Type B pancreatic cell (in vitro differentiated cells): ENCODE measurements around the gene RABGAP1L. TPM values are rescaled to one million over a fixed set of nuclear protein-coding genes. Genes with fewer than 3 reads are reported as not detected.

Experiments used
- DNase-seq: peaks from one replicate; pipeline ENCODE4 v3.0.0; 2021; ENCODE audit warnings: mixed read lengths; ENCODE audit not compliant: unreplicated experiment; ENCODE audit errors: extremely low spot score
- H3K27ac Mint-ChIP-seq: 2 replicates; pipeline ENCODE4 v1.8.0; 2021; ENCODE audit warnings: mild to moderate bottlenecking, mixed read lengths
- H3K27me3 Mint-ChIP-seq: 2 replicates; pipeline ENCODE4 v1.8.0; 2021; ENCODE audit warnings: mixed read lengths
- H3K36me3 Mint-ChIP-seq: 2 replicates; pipeline ENCODE4 v1.8.0; 2021; ENCODE audit warnings: mixed read lengths
- H3K4me1 Mint-ChIP-seq: one replicate; pipeline ENCODE4 v1.8.0; 2021; ENCODE audit warnings: mixed read lengths; ENCODE audit not compliant: unreplicated experiment
- H3K4me3 Mint-ChIP-seq: 2 replicates; pipeline ENCODE4 v1.8.0; 2021; ENCODE audit warnings: mild to moderate bottlenecking, mixed read lengths
- H3K9me3 Mint-ChIP-seq: 2 replicates; pipeline ENCODE4 v1.8.0; 2021; ENCODE audit warnings: mixed read lengths
- CTCF ChIP-seq: fragments of 200-600 bp; sonication (generic); conservative IDR thresholded peaks from 2 replicates; pipeline ENCODE4 v1.5.0; 2021; ENCODE audit warnings: antibody characterized with exemption, mild to moderate bottlenecking
- total RNA-seq: library from RNA; stranded (reverse); gene quantifications from 2 replicates; pipeline ENCODE4 v1.2.1, GENCODE V29; 2021; ENCODE audit warnings: low replicate concordance

RABGAP1L gene
- total RNA-seq, 1 donor from 2014 or later, result 35.6 TPM

DNA sequence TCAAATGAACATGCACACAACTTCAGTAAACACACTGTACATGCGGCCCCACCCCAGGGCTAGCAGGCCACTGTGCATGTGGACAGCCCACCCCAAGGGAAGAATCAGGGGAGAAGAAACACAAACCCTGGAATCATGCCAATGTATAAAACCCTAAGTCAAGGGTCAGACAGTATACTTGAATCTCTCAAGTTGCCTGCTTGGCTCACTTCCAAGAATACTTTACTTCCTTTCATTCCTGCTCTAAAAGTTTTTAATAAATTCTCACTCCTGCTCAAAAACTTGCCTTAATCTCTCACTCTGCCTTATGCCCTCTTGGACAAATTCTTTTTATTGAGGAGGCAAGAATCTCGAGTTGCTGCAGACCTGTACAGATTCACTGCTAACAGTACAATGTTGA, 609.2 kb downstream of the RABGAP1L start:
- Mint-ChIP-seq H3K4me1 (peaks cover 6% of the 10 kb centered on the region), H3K27ac (peak overlapping the region; percentile 14)
- TF ChIP-seq CTCF, result no peak

GRCh38 chr1:174768949-174769348, 609.6 kb downstream of the RABGAP1L start:
- no peak for TF ChIP-seq CTCF
- peaks cover 6% of the 10 kb centered on the region for H3K4me1 Mint-ChIP-seq
- H3K9me3 Mint-ChIP-seq, result no peaks in the 10 kb centered on the region
- H3K36me3 Mint-ChIP-seq, result no peaks in the 10 kb centered on the region
- H3K27ac Mint-ChIP-seq, result peak overlapping the region; percentile 14
- H3K4me3 Mint-ChIP-seq, result no peak overlapping the region
- no peaks in the 10 kb centered on the region for H3K27me3 Mint-ChIP-seq
- DNase-seq, result no peak

More for the DNA sequence above, 609.2 kb downstream of the RABGAP1L start:
- no peak for DNase-seq
- no peak overlapping the region for H3K4me3 Mint-ChIP-seq
- no peaks in the 10 kb centered on the region for H3K27me3 Mint-ChIP-seq
- no peaks in the 10 kb centered on the region for H3K36me3 Mint-ChIP-seq
- no peaks in the 10 kb centered on the region for H3K9me3 Mint-ChIP-seq

DNA sequence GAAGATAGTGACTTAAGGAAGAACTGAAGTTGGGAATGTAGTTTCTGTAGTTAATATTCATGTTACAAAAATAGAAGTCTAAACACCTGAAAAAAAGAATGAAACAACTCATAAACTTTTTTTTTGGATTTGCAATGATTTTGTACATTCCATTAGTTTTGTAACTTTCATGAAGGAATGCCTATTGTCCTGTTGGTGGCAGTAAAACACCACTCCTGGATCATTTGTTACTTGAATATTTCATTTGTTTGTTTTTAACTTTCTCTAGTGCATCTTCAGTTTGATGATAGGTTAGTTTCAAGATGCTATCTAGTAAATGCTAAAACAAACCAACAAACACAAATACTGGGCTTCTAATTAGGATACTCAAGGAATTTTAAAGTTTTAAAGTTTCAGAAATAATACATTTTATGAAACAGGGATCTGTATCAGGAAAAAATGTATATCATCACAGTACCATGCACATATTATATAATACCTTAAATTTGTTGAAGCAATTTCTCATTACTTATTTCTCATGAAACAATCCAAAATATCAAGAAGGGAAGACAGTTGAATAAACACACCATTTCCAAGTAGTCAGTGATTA, 610.7 kb downstream of the RABGAP1L start:
- Mint-ChIP-seq H3K27ac (no peak overlapping the region), H3K9me3 (no peaks in the 10 kb centered on the region)
- DNase-seq, result no peak

DNA sequence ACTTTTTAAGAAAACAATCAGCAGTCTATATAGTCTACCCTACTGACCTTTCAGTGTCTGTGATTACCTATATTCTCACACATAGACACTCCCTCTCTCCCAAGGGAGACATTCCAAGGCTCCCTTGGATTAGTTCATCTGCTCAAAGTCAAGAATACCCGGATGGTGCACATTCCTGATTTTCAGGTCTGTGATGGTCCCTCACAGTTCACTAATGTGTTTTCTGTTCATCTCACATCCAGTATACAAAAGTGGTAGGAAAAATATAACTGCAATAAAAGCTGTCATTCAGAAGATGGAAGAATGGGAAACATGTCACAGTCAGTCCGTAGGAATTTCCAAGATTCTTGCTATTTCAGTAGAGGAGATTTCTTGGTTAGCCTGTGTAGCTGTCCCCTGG, 616.3 kb downstream of the RABGAP1L start:
- no peaks in the 10 kb centered on the region for H3K4me1 Mint-ChIP-seq
- no peak for TF ChIP-seq CTCF
- no peak for DNase-seq
- no peak overlapping the region for H3K4me3 Mint-ChIP-seq
- no peak overlapping the region for H3K27ac Mint-ChIP-seq
- no peaks in the 10 kb centered on the region for H3K27me3 Mint-ChIP-seq
- no peaks in the 10 kb centered on the region for H3K36me3 Mint-ChIP-seq
- H3K9me3 Mint-ChIP-seq, result no peaks in the 10 kb centered on the region

More for the DNA sequence above, 610.7 kb downstream of the RABGAP1L start:
- peak; percentile 86 for TF ChIP-seq CTCF
- Mint-ChIP-seq H3K27me3 (no peaks in the 10 kb centered on the region), H3K36me3 (no peaks in the 10 kb centered on the region), H3K4me3 (no peak overlapping the region), H3K4me1 (peaks cover 6% of the 10 kb centered on the region)

DNA sequence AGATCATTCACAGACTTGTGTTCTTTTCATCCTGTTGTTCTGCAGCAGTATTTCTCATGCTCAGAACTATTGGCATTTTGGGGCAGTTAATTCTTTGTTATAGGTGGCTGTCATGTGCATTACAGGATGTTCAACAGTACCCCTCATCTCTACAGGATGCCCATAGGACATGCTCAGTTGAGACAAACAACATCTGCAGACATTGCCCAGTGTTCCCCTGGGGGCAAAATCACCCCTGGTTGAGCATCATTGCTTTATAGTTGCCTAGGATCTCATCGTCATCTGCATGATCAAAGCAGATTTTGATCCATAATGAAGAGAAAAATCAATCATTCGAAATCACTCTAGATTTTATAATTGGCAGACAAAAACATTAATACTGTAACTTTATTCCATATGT, 617.9 kb downstream of the RABGAP1L start:
- Mint-ChIP-seq H3K27ac (no peak overlapping the region), H3K9me3 (no peaks in the 10 kb centered on the region), H3K4me3 (no peak overlapping the region), H3K36me3 (no peaks in the 10 kb centered on the region), H3K4me1 (no peaks in the 10 kb centered on the region), H3K27me3 (no peaks in the 10 kb centered on the region)
- no peak for DNase-seq
- no peak for TF ChIP-seq CTCF

DNA sequence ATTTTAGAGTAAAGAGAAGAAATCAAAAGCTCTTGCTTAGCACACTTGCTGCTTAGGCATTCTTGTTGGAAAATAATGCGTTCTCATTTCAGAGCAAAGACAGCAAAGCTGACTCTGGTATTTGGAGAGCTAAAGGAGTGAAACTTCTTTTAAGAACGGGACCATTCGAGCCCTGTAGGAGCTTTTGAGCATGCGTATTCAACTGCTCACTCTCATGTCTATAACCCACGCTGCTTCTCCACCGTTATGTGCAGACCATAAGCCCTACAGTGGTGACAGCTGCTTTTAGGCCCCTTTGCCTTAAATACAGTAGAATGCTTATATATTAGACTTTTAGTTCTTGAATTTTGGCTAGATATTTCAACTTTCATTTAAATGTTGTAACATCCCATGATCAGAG, 626.2 kb downstream of the RABGAP1L start:
- no peaks in the 10 kb centered on the region for H3K27me3 Mint-ChIP-seq
- no peak overlapping the region for H3K27ac Mint-ChIP-seq
- DNase-seq, result no peak
- H3K9me3 Mint-ChIP-seq, result no peaks in the 10 kb centered on the region
- no peak for TF ChIP-seq CTCF
- H3K36me3 Mint-ChIP-seq, result no peaks in the 10 kb centered on the region
- no peak overlapping the region for H3K4me3 Mint-ChIP-seq
- H3K4me1 Mint-ChIP-seq, result no peaks in the 10 kb centered on the region
